Measurements from ENCODE around the gene IDH3B.

The IDH3B gene

DNA sequence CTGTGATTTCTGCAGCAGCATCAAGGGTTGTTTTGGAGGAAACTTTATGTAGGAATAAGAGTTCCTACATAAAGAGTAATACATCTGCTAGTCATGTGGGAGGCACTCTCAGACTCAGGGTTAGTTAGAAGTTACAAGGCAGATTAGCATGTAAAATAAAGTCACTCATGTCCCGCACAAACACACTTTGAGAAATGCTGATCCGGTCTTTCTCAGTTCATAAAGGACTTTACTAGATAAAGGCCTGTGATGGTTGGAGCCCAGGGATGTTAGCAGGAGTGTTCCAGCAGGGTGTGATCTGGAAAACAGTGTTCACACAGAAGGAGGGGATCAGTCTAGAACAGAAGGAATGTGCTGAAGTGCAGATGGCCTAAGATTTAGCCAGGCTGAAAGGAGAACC lies 44.7 kb downstream of the IDH3B start:
- TF ChIP-seq, protein P1, sequence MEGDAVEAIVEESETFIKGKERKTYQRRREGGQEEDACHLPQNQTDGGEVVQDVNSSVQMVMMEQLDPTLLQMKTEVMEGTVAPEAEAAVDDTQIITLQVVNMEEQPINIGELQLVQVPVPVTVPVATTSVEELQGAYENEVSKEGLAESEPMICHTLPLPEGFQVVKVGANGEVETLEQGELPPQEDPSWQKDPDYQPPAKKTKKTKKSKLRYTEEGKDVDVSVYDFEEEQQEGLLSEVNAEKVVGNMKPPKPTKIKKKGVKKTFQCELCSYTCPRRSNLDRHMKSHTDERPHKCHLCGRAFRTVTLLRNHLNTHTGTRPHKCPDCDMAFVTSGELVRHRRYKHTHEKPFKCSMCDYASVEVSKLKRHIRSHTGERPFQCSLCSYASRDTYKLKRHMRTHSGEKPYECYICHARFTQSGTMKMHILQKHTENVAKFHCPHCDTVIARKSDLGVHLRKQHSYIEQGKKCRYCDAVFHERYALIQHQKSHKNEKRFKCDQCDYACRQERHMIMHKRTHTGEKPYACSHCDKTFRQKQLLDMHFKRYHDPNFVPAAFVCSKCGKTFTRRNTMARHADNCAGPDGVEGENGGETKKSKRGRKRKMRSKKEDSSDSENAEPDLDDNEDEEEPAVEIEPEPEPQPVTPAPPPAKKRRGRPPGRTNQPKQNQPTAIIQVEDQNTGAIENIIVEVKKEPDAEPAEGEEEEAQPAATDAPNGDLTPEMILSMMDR (IDR thresholded peaks at IDR 0.05; ENCODE audit: low read depth, low read length), result no peak

GRCh38 chr20:2618815-2619214 lies 45.2 kb downstream of the IDH3B start:
- DNase-seq (ENCODE audit: low read depth, low spot score), result no peak
- TF ChIP-seq, protein P1 (IDR thresholded peaks at IDR 0.05; ENCODE audit: low read depth, low read length), result no peak
- in situ Hi-C loops (cut with HindIII; ENCODE audit: low sequenced_read_pairs), result no loop called here
- no peak overlapping the region for H3K4me3 ChIP-seq (ENCODE audit: low read depth, low read length)

More for the DNA sequence above, 44.7 kb downstream of the IDH3B start:
- no peak for DNase-seq (ENCODE audit: low read depth, low spot score)
- no peak overlapping the region for H3K4me3 ChIP-seq (ENCODE audit: low read depth, low read length)
- in situ Hi-C loops (cut with HindIII; ENCODE audit: low sequenced_read_pairs), result no loop called here

GRCh38 chr20:2617099-2617714 lies 46.8 kb downstream of the IDH3B start:
- TF ChIP-seq, protein P1 (IDR thresholded peaks at IDR 0.05; ENCODE audit: low read depth, low read length), result no peak
- in situ Hi-C loops (cut with HindIII; ENCODE audit: low sequenced_read_pairs), result no loop called here
- H3K4me3 ChIP-seq (ENCODE audit: low read depth, low read length), result no peak overlapping the region
- no peak for DNase-seq (ENCODE audit: low read depth, low spot score)

- H3K4me3 ChIP-seq (ENCODE audit: low read depth, low read length), result no peak overlapping the region
- TF ChIP-seq, protein P1 (IDR thresholded peaks at IDR 0.05; ENCODE audit: low read depth, low read length), result no peak
- in situ Hi-C loops (cut with HindIII; ENCODE audit: low sequenced_read_pairs), result no loop called here
- DNase-seq (ENCODE audit: low read depth, low spot score), result no peak
Measured at GRCh38 chr20:2616634-2617033, 47.4 kb downstream of the IDH3B start.

DNA sequence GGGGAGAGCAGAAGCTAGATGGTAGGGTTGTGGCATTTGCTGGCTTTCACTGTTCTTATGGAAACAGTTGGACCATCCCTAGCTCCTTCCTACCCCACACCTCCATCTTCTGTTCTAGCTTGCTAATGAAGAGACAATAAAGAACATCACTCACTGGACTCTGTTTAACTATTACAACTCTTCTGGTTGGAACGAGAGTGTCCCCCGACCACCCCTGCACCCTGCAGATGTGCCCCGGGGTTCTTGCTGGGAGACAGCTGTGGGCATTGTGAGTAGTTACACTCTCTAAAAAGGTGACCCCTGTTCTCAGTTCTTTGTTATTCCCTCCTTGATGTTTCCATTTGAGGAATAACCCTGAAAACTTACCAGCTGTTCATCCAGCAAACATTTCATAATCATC lies 51.9 kb downstream of the IDH3B start:
- TF ChIP-seq, protein P1 (IDR thresholded peaks at IDR 0.05; ENCODE audit: low read depth, low read length), result no peak
- in situ Hi-C loops (cut with HindIII; ENCODE audit: low sequenced_read_pairs), result no loop called here
- no peak for DNase-seq (ENCODE audit: low read depth, low spot score)
- H3K4me3 ChIP-seq (ENCODE audit: low read depth, low read length), result no peak overlapping the region

- H3K4me3 ChIP-seq (ENCODE audit: low read depth, low read length), result no peak overlapping the region
- TF ChIP-seq, protein P1 (IDR thresholded peaks at IDR 0.05; ENCODE audit: low read depth, low read length), result no peak
- in situ Hi-C loops (cut with HindIII; ENCODE audit: low sequenced_read_pairs), result no loop called here
- no peak for DNase-seq (ENCODE audit: low read depth, low spot score)
Measured at GRCh38 chr20:2610941-2611720, 52.9 kb downstream of the IDH3B start.
